ENCODE measurements around the gene UBTF. TPM values are rescaled to one million over a fixed set of nuclear protein-coding genes. Genes with fewer than 3 reads are reported as not detected.

UBTF gene
- total and polyA plus RNA-seq, 2 of the 8 experiments (the other 6 are each of a cell fraction or from before 2014, with no cell fraction given): 14.7 to 106 TPM

DNA sequence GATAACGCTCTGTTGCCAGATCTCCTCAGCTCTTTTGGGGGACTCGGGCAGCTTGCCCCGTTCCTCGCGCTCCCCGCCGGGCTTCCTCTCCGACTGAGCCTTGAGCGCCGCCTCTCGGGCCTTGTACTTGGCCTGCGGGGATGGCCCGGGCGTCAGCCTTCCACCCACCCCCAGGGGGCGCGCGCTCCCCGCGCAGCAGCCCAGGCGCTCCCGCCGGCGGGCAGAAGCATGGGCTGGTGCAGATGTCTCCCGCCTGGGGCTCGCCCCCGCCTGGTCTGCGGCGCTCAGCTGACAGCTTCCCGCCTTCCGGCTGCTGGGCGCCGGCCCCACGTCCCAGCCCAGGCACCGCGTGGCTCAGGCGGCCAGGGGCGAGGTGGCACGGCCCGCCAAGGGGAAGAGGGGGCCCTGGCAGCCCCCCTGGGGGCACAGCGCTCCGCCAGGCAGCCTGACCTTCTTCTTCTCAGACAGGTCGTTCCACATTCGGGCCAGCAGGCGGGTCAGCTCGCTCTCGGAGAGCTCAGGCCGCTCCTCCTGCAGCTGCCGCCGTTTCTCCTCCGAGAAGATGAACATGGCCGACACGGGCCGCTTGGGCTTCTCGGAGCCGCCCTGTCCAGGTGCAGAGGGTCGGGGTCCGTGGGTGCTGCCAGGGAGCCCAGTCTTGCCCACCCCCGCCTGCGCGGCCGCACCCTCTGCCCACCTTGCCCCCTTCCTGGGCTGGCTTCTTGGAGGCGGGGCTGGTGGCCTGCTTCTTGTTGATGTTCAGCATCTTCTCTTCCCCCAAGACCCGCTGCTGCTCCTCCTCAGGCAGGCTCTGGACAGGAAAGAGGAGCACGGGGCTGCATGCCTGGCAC, 8.9 kb downstream of the UBTF start (continued):
- TF ChIP-seq, protein P1, sequence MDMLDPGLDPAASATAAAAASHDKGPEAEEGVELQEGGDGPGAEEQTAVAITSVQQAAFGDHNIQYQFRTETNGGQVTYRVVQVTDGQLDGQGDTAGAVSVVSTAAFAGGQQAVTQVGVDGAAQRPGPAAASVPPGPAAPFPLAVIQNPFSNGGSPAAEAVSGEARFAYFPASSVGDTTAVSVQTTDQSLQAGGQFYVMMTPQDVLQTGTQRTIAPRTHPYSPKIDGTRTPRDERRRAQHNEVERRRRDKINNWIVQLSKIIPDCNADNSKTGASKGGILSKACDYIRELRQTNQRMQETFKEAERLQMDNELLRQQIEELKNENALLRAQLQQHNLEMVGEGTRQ (IDR thresholded peaks at IDR 0.05; ENCODE audit: low read length): peak; percentile 48
- TF ChIP-seq SIN3A (conservative IDR thresholded peaks at IDR 0.05 in 1 of 2, IDR thresholded peaks at IDR 0.05 in 1 of 2; ENCODE audit: low read depth in 1 of 2, low read length in 2 of 2) (peak; percentile 89 to 94; a peak in 3 of 4 replicates), SRF (IDR thresholded peaks at IDR 0.05; ENCODE audit: low read depth, low read length) (no peak), JUN (IDR thresholded peaks at IDR 0.05; ENCODE audit: low read depth, low read length) (no peak), HDAC6 (IDR thresholded peaks at IDR 0.05; ENCODE audit: low read depth, low read length) (no peak), EP300 (IDR thresholded peaks at IDR 0.05; ENCODE audit: borderline replicate concordance in 1 of 2, low read depth in 2 of 2, low read length in 2 of 2) (0 out of 3 replicates have a peak, but pooled peaks of 1 of the 2 experiments have one; percentile 16), SAP30 (IDR thresholded peaks at IDR 0.05; ENCODE audit: insufficient read depth, insufficient replicate concordance, low read length) (no peak), CHD1 (IDR thresholded peaks at IDR 0.05; ENCODE audit: low read depth, low read length) (no peak), FOSL1 (IDR thresholded peaks at IDR 0.05; ENCODE audit: insufficient read depth, low read depth, low read length) (no peak), JUND (IDR thresholded peaks at IDR 0.05; ENCODE audit: low read length) (peak; percentile 58; the same call in 1 of the 2 replicates), ASH2L (IDR thresholded peaks at IDR 0.05; ENCODE audit: low read length) (peak; percentile 10), PHF8 (conservative IDR thresholded peaks at IDR 0.05; ENCODE audit: low read depth, low read length) (0 out of 2 replicates have a peak, but pooled peaks have one; percentile 25), EZH2 (IDR thresholded peaks at IDR 0.05; ENCODE audit: low read depth, low read length, severe bottlenecking) (no peak), CEBPB (IDR thresholded peaks at IDR 0.05; ENCODE audit: low read depth, low read length) (no peak), CREB1 (IDR thresholded peaks at IDR 0.05) (no peak), MAFK (IDR thresholded peaks at IDR 0.05; ENCODE audit: low read depth, low read length) (no peak), POLR2A (IDR thresholded peaks at IDR 0.05; ENCODE audit: control extremely low read depth in 1 of 2, low read depth in 2 of 2, low read length in 2 of 2) (peak in 1 of 2 experiments; percentile 19; a peak in 1 of 3 replicates), TBP (IDR thresholded peaks at IDR 0.05; ENCODE audit: low read depth, low read length) (peak; percentile 58), MAX (IDR thresholded peaks at IDR 0.05) (peak; percentile 94)
